GM19238 (cell line): ENCODE measurements around the gene HEPN1.
"Not testable (repeated sequence)": the region's sequence is repeated elsewhere in the genome, so short reads cannot be mapped to it uniquely, and the experiment has no call there.

ENCODE experiments used
- DNase-seq: peaks from one replicate; pipeline ENCODE4 v3.0.0; 2011; ENCODE audit warnings: low spot score; ENCODE audit not compliant: insufficient read length

Gene HEPN1

GRCh38 chr11:124942466-124943253 lies 23.6 kb downstream of the HEPN1 start:
- DNase-seq = no peak

GRCh38 chr11:124943254-124943616 lies 24.2 kb downstream of the HEPN1 start:
- no peak for DNase-seq

- no peak for DNase-seq
These were observed 24.7 kb downstream of the HEPN1 start for GRCh38 chr11:124943741-124944140.

- no peak for DNase-seq
These were observed 25.5 kb downstream of the HEPN1 start for GRCh38 chr11:124944565-124944964.

GRCh38 chr11:124945826-124946225 lies 26.8 kb downstream of the HEPN1 start:
- DNase-seq = no peak

GRCh38 chr11:124946735-124947141 lies 27.7 kb downstream of the HEPN1 start:
- DNase-seq = no peak

- no peak for DNase-seq
These were observed 31.7 kb downstream of the HEPN1 start for GRCh38 chr11:124950601-124951330.

- DNase-seq = no peak
These were observed 32.3 kb downstream of the HEPN1 start for GRCh38 chr11:124951341-124951740.

GRCh38 chr11:124953753-124954589 lies 34.9 kb downstream of the HEPN1 start, which contains the start of gene CCDC15:
TSS of gene CCDC15 (plus strand) at chr11:124954202. CDS start at chr11:124954733, 531 bp downstream.
- peak; percentile 81 for DNase-seq

- DNase-seq = no peak
These were observed 35.5 kb downstream of the HEPN1 start for GRCh38 chr11:124954590-124954955.

GRCh38 chr11:124955035-124955434 lies 36.0 kb downstream of the HEPN1 start:
- DNase-seq = no peak

- peak; percentile 16 for DNase-seq
These were observed 43.0 kb downstream of the HEPN1 start for GRCh38 chr11:124961972-124962609.

- not testable (repeated sequence) for DNase-seq
These were observed 49.1 kb downstream of the HEPN1 start for GRCh38 chr11:124968197-124968596.
